Astrocyte of the spinal cord (primary cell): ENCODE measurements around the gene BRINP1.
"Not testable (repeated sequence)": the region's sequence is repeated elsewhere in the genome, so short reads cannot be mapped to it uniquely, and the experiment has no call there.

Experiments
- DNase-seq: peaks from one replicate; pipeline ENCODE4 v3.0.0; 2011; ENCODE audit warnings: low read depth, low spot score
- H3K4me3 ChIP-seq: 2 replicates; pipeline ENCODE4 v1.5.1; 2011; ENCODE audit warnings: low read depth, mild to moderate bottlenecking, low read length, moderate library complexity
- CTCF ChIP-seq: IDR thresholded peaks from 2 replicates; pipeline ENCODE4 v1.5.1; 2012; ENCODE audit warnings: low read depth, mild to moderate bottlenecking, low read length, inconsistent platforms
- in situ Hi-C: cut with HindIII; loops from 2 replicates; pipeline ENCODE4 v1.10.0; 2017; ENCODE audit warnings: low sequenced_read_pairs

Gene BRINP1

GRCh38 chr9:119175581-119175980, 193.7 kb downstream of the BRINP1 start:
- H3K4me3 ChIP-seq, result no peak overlapping the region
- no peak for DNase-seq
- in situ Hi-C loops, result no loop called here
- TF ChIP-seq CTCF, result no peak

GRCh38 chr9:119169222-119169621, 200.0 kb downstream of the BRINP1 start:
- in situ Hi-C loops, H3K4me3 ChIP-seq, DNase-seq: not testable (repeated sequence)

GRCh38 chr9:119167876-119168275, 201.4 kb downstream of the BRINP1 start:
- H3K4me3 ChIP-seq, result no peak overlapping the region
- DNase-seq, result no peak
- TF ChIP-seq CTCF, result no peak
- in situ Hi-C loops, result no loop called here

GRCh38 chr9:119167267-119167666, 202.0 kb downstream of the BRINP1 start:
- no peak for TF ChIP-seq CTCF
- in situ Hi-C loops, result no loop called here
- DNase-seq, result no peak
- no peak overlapping the region for H3K4me3 ChIP-seq

- in situ Hi-C loops, result no loop called here
- H3K4me3 ChIP-seq, result no peak overlapping the region
- no peak for DNase-seq
- no peak for TF ChIP-seq CTCF
These were observed 203.1 kb downstream of the BRINP1 start for GRCh38 chr9:119166096-119166495.

- in situ Hi-C loops, result no loop called here
These were observed 204.1 kb downstream of the BRINP1 start for GRCh38 chr9:119165131-119165530.

GRCh38 chr9:119164716-119165115, 204.5 kb downstream of the BRINP1 start:
- in situ Hi-C loops, result no loop called here
- no peak for DNase-seq
- H3K4me3 ChIP-seq, result no peak overlapping the region
- no peak for TF ChIP-seq CTCF

More at GRCh38 chr9:119165131-119165530, 204.1 kb downstream of the BRINP1 start:
- TF ChIP-seq CTCF, result no peak
- DNase-seq, result no peak
- no peak overlapping the region for H3K4me3 ChIP-seq
